SKM-1 treated with dmso at 0.1 percent for 144 hours (cell line): ENCODE results near the gene TRPM1.

Experiments
- DNase-seq: peaks from one replicate; lab custom pipeline; 2025; ENCODE audit not compliant: unreplicated experiment; lab: John Stamatoyannopoulos, UW

TRPM1 gene

DNA sequence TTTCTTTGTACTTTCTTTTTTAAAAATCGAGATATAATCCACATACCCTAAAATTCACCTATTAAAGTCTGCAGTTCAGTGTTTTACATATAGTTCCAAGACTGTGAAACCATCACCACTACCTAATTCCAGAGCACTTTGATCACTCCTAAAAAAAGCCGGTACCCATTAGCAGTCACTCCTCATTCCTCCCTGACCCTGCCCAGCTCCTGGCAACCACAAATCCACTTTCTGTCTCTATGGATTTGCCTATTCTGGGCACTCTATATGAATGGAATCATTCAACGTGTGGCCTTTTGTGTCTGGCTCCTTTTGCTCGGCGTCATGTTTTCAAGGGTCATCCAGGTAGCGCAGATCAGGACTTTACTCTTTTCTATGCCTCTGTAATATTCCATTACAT, 17.3 kb downstream of the TRPM1 start:
- no peak for DNase-seq

DNA sequence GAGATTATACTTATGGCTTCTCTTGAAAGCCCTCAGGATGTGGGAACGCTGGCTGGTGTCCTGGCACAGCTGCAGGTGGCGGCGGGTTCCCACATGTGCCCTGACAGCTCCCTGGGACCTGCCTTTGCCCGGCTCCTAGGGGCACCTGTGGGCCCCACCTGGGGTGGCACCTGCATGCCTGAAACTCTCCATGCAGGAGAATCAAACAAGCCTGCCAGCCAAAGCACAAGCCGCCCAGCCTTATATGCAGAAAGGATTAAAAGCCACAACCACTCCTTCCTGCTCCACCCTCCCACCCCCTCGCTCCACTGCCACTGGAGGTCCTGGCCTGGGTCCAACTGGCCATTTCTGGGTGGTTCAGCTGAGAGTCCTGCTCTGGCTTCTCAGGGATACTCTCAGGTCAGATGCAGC, 18.1 kb downstream of the TRPM1 start:
- DNase-seq: no peak

DNA sequence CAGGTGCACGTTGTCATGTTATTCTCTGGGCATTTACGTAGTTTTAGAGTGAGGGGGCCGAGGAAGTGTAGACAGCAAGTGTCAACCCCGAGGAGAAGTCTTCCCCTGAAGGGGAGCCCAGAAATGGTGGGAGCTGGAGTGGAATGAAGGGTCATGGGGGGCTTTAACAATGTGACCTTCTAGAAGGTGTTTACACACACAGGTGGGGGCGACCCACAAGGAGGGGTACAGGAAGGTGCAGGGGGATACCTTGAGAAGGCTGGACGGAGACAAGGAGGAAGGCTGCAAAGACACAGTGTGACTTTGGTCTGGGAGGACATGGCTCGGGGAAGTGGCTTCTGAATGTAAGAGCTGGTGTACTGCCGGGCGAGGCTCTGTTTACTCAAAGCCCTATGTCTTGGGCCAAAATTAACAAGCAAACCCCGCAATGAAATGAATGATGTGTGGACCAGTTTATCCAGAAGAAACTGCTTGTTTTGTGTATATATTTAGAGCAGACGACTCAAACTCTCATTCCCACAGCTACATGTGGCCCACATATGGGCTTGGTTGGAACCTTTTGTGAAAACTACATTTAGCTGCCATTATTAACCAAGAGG, 18.7 kb downstream of the TRPM1 start:
- DNase-seq: no peak

DNA sequence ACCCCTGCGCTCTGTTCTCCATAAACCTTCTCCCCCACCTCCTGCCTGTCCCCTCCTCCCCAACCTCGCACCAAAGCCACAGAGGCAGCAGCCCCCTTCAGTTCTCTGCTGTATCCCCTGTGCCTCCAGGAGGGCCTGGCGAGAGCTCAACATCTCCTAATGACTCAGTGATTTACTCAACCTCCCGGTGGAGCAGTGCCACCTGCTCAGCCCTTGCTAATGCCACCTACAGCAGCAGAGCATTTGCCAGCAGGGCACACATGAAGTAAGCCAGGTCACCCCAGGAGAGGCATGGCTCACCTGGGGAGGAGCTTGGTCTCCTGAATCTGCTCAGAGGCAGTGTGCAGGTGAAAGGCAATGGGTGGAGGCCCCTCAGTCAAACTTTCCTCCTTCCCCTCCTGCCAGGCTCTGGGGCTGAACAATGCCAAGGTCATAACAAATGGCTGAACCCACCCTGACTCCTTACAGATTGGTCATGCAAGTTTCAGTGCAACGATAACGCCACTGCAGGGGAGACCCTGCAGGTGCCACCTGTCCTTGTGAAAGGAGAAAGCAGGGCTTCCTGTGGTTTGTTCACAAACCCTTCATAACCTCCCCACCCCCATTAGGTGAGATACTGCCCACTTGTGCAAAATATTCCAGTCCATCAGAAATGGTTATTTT, 19.8 kb downstream of the TRPM1 start:
- no peak for DNase-seq

DNA sequence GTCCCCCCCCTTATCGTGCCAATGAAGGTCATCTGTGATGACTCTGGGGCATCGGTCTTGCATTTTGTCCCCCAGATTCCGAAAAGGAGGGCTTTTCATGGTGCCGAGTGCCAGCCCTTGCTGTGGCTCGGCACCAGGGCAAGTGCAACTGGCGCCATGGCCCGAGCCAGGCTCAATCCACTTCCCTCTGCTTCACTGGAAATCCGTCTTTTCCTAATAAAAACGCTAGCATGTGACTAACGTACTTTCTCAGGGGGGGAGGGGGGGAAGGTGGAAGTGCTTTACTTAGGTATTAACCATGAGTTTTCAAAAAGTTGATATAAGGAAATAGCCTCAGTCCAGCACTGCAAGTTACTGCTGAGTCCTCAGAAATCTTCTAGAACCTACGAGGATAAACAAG, 20.5 kb downstream of the TRPM1 start:
- no peak for DNase-seq

DNA sequence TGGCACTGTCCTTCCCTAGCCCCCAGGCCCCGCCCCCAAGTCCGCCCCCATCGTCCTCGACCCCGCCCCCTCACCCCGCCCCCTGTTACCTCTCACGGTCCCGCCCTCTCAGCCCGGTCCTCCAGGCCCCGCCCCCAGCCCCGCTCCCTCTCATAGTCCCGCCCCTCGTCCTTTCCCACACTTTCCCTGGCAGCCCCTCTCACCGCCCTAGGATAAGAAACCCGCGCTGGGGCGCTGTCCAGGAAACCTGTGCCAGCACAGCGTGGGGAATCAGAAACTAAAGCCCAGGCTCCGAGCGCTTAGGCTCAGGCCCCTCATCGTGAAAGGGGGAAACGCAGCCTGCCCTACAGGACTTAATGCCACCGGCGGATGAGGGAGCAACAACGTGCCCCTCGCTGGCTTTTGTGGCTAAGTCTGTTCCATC, 20.9 kb downstream of the TRPM1 start:
- DNase-seq: no peak

DNA sequence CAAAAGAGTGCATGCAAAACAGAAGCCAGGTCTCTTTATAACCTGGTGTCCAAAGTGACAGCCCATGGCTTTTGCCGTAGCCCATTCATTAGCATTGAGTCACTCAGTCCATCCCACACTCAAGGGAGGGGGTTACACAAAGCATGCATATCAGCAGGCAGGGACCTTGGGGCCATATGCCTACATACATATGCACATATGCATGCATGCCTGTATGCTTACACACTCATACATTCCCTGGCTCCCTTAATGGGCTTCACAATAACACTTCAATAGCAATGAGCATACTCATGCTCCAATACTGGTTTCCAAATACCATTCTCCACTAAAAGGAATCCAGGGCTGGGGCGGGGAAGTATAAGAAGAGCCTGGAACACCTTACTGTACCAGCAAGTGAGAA, 22.0 kb downstream of the TRPM1 start:
- DNase-seq: no peak

DNA sequence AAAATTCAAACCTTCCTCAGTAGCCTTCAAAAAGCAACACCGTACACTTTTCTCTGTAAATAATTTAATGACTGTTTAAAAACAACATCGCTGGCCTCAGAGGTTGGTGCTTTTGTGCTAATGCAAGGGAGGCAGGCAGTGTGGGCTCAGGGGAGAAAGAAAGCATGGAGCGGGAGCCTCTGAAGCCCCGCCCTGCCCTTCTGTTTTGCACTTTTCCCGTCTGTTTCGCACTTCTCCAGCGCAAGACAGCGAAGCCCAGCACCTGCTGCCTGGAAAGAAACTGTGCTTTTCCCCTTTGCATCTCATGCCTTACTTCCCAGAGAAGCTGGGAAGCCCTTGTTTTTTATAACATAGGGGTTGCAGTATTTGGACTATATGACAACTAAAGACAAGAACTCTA, 23.1 kb downstream of the TRPM1 start:
- DNase-seq: no peak

DNA sequence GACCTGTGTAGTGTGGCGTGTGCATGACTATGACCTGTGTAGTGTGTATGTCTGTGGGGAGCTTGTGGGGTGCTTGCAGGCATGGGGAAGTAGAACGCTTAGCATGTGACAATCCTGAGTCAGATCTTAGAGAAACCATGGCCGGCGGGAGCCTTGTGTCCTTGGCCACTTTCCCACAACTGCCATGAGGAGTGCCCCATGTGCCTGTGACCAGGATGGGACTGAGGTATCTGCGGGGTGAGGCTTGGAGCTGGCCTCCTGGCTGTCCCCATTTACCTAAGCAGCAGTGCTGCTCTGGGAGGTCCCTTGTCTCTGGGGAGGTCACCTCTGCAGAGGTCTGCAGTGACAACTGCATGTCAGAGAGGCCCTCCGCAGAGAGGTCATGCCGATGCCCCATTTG, 23.6 kb downstream of the TRPM1 start:
- DNase-seq: no peak

DNA sequence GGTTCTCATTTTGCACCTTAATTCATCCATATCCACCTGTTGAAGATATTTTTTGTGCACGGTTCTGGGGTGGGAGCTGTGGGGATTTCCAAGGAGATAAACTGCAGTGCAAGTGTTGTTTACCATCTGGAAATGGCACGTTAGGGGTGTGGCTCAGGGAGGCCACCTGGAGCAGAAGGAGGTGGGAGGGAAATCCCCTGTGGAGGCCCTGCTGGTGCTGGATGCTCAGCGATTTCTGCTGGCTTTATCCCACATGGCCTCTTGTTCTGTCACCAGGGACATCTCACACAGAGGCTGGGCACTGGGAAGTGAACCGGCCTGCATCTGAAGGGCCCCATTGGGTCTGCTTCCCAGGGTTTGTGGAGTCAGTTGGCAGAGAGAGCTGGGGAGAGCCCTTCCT, 24.3 kb downstream of the TRPM1 start:
- no peak for DNase-seq

DNA sequence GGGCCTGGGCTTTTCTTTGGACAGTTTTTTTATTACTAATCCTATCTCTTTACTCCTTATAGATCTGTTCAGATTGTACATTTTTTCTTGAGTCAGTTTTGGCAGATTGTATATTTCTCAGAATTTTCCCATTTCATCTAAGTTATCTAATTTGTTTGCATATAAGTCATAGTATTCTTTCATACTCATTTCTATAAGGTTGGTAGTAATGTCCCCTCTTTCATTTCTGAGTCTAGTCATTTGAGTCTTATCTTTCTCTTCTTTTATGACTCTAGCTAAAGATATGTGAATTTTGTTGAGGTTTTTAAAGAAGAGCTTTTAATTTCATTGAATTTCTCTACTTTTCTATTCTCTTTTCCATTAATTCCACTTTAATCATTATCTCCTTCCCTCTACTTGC, 27.2 kb downstream of the TRPM1 start:
- DNase-seq: no peak

DNA sequence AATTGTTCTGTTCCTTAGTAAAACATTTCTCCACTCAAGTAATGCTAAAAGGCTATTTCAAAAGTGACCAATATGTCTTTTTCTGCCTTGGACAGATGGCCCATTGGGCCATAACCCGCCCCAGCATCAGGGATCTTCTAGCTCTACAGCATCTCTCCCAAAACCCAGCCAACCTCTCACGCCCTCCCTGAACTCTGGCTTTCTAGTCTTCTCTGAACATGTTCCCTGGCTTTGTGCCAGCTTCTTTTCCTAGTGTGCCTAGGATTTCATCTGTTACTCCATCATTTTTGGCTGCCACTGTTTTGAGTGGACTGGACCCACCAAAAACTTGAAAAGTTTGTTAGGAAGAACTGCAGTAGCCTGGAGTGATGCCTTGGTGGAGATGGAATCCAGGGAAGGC, 30.7 kb downstream of the TRPM1 start:
- no peak for DNase-seq

DNA sequence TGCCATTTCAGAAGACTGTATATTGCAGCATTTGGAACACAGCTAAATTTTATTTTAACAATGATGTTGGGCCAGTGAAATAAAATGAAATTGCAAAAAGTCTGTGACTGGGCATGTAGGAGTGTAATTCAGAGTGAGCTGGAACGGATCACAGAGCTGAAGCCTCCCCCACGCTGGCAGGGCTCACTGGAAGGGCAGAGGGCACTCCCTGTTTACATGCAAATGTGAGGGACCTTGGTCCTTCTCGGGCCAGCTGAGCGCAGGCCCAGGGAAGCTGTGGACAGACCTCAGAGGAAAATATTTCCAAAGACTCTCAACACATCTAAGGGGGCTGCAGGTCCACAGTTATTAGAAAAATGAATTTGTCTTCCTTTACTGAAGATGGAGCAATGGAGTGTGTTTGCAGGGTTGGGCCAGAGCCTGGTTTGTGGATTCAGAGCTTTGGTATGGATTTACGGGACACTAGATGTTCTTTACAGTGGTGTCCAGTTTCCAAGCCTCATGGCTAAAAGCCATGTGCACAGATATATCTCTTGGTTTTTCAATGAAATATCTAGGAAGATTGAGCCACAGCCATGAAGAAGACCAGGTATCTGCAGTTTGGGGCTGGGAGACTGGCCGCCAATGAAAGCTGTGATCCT, 32.0 kb downstream of the TRPM1 start:
- DNase-seq: no peak

DNA sequence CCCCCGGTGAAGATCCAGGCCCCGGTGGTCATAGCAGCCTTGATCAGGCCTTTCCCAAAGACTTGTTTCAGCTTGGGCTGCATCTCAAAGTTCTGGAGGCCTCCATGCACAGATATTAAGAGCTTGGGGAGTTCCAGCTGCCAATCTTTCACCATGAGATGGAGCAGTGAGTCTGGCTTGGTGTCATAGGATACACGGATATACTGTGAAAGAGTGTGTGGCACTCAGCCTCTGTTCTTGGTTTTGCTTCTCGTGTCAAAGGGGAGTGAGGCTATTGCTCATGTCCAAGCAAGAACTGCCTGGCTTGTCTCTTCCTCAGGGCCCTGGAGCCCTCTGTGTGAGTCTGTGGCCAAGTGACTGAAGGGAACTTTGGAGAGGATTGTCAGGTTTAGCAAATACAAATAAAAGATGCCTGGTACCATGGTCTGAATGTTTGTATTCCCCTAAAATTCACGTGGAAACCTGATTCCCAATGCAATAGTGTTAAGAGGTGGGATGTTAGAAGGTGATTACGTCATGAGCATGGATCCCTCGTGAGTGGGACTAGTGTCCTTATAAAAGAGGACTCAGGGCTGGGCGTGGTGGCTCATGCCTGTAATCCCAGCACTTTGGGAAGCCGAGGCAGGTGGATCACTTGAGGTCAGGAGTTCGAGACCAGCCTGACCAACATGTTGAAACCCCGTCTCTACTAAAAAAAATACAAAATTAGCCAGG, 33.5 kb downstream of the TRPM1 start:
- DNase-seq: no peak

DNA sequence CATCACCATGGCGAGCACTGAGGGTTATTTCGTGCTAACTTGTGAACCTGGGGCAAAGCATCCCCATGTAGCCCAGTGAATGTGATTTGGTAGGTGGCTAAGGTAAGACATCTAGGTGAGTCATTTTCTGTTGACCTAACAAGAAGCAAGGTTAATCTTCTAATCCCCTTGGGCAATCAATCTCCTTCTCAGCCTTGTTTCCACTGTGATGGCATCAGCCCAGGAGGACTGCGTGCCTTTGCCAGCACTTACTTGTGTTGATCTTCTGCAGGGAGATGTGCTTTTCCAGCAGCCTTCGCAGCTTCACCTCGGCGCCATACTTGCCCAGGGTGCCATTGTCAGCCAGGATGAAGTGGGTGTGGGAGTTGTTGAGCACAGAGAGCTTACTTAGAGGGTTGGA, 35.7 kb downstream of the TRPM1 start:
- no peak for DNase-seq

DNA sequence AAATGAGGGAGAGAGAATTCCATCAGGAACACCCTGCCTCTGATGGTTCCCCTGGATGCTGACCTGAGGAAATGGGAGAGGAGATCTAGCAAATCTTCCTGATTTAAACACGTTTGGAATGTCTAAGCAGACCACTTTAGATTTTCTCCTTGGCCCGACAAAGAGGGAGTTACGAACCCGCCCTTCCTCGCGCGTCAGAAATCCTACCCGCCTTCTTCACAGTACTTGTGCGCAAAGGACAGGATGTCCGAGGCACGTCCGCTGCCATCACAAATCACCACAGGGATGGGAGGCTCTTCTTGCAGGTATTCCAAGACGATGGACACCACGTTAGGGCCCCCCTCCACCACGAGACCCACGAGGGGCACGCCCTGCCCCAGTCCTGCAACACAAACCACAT, 38.6 kb downstream of the TRPM1 start:
- DNase-seq: no peak

DNA sequence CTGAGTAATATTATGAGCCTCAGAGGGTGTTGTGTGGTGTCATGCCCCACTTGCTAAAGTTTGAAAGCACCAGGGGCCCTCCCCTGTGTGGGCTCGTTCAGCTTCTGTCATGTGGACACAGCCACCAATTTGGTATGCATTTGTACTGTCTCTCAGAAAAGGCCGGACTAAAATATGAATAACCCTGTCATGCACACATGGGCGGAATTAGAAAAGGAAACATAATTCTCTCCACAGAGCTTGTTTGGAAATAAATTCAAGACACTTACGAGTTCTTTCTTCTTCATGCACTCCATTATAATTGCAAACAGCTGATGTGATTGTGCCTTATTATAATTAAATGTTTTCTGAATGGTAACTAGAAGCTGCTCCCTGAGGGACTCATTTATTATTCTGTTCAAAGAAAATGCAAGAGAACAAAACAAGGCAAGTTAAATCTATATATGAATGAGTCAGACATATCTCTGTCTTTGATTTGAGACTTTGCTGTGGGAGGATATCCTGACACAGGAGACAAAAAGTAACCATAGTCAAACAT, 39.1 kb downstream of the TRPM1 start:
- DNase-seq: no peak

DNA sequence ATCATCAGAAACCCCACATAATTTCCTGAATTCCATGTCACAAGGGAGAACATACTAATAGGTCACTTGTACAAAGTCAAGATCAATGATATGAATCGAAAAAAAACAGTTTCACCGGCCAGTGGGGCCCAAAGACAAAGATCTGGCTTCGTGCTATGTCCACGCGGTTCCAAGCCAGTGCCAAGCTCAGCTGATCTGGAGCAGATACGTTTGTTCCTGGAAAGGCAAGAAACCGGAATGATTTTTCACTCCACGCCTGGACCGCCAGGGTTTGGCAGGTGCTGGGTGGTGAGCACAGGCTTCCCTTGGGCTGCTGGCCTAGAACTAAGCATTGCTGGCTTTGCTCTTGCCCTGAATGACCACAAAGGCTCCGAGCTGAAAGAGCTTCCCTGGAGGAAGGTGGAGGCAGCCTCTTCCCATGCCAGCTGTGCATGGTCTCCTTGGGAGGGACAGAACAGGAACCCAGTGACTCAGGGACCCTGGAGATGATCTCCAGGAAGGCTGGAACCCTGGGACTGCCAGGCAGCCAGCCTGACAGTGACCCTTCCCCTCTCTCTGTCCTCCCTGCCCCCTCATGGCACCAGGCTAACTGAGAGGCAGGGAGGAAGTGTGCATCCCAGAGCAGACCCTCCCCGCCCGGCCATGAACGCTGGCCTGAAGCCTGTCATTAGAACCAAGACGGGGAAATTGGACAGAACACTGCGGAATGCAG, 40.9 kb downstream of the TRPM1 start:
- no peak for DNase-seq

DNA sequence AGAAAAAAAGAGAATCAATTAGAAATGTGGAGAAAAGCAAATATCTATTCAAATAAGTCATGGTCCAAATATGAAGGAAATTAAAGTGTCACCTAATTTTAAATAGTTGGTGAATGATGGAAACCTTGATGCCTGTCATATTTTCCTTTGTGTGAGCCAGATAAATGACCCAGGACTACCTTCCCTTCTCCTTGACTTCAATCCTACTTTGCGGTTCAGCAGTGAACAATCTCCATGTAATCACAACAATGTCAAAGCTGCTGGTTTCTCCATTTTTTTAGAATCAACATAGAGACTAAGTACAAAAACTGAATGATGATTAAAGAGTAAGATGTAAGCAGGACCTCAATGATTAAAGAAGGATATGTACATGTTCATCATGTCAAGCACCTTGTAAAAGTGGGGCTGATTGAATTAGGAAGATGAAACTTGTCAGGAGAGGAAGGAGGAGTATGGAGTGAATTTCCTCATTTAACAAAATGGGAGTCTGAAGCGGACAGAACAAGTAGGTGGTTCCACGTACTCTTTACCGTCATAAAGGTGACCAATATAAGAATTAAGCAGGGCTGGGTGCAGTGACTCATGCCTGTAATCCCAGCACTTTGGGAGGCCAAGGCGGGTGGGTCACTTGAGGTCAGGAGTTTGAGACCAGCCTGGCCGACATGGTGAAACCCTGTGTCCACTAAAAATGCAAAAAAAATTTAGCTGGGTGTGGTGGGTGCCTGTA, 43.1 kb downstream of the TRPM1 start:
- DNase-seq: no peak

DNA sequence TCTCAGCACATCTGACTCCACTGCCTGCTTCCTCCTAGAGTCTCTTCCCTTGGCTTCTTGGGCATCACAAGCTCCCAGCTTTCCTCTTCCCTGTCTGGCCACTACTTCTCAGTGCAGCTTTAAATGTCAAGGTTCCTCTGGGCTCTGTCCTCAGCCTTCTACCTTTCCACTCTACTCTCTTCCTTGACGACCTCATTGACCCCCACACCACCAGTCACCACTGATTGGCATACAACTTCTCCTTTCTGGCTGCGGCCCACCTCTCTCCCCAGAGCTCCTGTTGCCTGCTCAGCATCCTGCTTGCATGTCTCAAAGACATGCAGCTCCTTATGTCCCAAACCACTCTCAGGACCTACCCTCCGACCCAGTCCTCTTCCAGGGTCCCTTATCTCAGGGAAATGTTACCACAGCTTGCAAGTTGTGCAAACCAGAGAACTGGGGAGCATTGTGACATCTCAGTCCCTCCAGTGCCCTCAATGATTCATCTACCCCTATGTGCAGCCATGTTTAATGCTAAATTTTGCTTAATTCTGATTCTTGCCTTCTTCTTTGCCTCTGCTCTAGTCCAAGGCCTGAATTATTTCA, 49.9 kb downstream of the TRPM1 start:
- peak; percentile 84 for DNase-seq
